NCI-H1092 (cell line): ENCODE measurements around the gene APBA2.

Experiments used
- DNase-seq: peaks from one replicate; lab custom pipeline; 2025; lab: John Stamatoyannopoulos, UW

Gene APBA2

DNA sequence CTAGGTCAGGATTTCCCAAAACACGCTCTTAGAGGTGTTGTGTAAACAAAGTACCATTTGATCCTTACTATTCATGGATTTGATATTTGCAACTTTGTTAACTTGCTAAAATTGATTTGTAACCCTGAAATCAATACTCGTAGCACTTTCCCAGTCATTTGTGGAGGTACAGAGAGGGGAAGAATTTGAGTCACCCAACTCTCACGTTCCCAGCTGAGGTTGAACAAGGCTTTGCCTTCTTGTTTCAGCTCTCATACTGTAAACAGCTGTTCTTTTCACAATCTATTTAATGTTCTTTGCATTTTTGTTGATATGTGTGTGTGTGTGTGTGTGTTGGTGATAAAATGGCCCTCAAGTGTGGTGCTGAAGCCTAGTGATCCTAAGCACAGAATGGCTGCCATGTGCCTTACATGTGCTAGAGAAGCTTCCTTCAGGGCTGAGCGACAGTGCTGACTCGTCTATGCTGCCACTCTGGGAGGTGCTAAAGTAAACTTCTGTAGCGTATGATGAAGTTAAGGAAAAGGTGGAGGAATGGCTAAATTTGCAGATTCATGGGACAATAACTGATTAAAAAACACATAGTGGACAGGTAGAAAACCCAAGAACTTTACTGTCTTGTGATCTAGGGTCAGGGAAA lies 173.2 kb downstream of the APBA2 start:
- DNase-seq: no peak

DNA sequence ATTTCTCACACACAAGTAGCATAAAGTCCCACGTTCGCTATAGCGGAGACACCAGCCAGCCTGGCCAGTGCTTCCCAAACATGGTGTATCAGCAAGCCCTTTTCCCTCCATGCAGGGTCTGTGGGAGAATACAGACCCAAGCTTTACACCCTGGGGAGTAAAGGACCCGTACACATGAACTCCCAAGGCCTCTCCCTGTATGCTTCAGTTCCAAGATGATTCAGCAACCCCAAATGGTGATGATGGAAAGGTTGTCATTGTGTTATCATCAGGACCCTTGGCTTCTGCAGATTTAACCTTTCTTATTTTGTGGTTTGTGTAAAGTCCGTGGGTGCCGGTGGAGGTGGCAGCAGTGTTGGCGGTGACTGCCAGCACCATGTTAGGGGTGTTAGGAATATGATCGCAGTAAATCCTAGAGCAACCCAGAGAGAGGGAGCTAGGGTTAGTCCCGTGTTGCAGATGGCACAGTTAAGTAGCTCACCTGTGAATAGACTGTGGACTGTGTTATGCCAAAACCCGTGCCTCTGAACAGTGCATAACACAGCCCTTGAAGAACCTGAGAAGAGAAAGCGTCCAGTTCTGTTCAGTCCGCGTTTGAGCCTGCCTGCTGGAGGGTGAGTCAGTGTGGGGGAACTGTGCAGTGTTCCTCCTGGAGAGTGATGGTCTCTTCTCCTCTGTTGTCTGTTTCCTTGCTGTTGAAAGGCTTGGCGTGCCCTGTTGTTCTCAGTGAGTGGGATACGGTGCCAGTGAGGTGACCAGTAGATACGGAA lies 174.3 kb downstream of the APBA2 start:
- DNase-seq: no peak

DNA sequence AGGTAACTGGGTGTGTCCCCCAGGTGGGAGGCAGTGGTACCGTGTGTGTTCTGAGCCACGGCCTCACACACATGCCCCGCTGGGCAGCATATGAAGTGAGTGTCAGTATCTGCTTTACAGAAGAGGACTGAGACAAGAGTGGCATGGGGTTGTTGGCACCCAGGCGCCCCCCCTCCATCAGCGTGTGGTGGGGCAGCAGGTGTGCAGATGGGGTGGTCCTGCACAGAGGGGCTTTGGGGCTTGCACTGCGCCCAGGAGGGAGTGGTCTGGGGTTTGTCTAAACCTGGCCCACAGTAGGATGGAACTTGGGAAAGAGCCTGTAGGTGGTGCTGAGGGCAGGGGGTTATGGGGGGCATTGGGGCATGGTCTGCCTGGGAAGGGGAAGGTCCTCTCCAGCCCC lies 176.0 kb downstream of the APBA2 start:
- DNase-seq: no peak

DNA sequence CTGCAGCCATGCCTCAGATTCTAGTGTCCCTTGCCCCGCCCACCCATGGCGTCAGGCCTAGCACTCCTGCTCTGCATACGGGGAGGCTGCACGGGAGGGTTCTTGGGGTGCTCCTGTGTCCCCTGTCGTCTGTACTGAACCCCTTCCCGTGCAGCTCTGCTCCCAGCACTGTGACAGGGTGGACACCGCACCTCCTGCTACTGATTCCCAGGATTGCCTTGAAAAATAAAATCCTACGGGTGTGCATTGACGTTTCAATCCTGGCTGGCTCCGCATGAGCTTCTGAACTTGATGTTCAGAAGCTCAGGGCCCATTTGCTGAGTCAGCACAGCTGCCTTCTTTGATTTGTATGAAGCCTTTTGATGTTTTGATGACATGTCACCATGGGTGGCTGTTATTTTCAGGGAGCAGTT lies 176.4 kb downstream of the APBA2 start:
- no peak for DNase-seq

DNA sequence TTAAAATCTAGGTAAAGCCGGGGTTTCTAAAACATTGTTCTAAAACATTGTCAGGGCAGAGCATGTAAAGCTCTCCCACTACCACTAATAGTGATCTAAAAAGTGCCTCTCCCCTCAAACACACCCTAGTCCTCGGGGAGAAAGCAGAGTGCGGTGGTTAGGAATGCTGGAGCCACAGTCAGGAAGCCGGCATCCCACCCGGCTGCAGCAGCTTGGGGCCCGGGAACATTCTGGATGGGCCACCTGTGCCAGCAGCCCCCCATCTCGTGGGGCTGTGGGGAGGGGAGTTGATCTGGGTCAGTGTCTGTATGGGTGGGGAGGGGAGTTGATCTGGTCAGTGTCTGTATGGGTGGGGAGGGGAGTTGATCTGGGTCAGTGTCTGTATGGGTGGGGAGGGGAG lies 176.9 kb downstream of the APBA2 start:
- DNase-seq: no peak

DNA sequence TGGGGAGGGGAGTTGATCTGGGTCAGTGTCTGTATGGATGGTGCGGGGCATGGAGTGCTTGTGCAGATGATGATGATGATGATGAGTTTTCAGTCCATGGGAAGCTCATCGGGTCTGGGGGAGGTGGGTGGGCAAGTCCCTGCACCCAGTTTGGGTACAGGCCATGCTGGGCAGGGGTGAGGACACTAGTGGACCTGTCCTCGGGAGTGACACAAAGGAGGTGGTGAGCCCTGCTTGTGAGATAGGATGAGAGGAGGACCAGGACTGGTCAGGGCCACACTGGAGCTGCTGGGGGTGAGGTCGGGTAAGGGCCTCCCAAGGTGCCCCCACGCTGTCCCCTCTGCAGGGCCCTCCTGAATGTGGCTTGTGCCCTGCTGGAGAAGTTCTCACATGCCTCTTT lies 177.9 kb downstream of the APBA2 start:
- DNase-seq: no peak

DNA sequence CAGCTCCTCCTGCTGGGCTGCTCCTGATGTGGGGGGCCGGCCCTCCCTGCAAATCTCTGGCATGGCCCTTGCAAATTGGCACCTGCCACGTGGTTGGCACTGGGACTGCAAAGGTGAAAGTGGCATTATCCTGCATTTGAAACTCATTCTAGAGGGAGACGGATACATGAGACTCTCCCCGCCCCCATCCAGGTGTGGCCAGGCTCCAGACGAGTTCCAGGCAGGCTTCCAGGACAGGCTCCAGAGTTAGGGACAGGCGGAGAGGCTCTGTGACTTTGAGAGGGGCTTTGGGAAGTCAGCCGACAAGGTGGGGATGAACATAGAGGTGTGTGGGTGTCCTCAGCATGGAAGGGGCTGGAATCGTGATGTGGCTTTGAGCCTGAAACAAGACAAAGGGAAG lies 178.5 kb downstream of the APBA2 start:
- DNase-seq: no peak

DNA sequence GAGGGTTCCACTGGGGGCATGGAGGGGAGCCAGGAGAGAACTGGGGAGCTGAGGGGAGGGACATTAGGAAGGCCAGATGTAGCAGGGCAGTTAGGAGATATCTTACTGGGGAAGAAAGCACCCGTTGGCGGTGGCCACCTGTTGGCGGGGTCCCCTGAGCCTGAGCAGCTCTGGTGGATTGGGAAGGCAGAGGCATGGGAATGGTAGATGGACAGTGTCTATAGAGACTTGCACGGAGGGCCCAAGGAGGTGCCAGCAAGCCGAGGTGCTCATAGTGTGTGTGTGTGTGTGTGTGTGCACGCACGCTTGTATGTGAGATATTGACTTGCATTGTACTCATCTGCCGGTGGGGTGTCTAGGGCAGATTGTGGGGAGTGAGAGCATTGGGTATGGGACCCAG lies 179.0 kb downstream of the APBA2 start:
- no peak for DNase-seq

DNA sequence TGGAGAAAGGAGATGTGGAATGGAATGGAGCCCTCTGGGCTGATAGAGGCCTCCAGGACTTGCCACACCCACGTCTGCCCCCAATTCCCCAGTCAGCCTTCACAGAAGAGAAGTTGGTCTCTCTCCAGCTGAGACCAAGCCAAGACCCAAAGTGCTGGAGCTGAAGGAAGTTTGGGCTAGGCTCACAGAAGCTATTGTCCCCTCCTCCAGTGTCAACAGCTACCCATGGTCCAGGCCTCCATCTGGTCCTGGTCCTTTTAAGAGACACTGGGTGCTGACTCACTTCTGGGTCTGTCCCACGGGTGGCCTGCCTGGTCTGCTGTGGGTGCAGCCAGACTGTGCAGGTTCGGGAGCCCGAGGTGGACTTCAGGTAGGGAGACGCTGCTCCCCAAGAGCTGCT lies 179.8 kb downstream of the APBA2 start:
- no peak for DNase-seq

DNA sequence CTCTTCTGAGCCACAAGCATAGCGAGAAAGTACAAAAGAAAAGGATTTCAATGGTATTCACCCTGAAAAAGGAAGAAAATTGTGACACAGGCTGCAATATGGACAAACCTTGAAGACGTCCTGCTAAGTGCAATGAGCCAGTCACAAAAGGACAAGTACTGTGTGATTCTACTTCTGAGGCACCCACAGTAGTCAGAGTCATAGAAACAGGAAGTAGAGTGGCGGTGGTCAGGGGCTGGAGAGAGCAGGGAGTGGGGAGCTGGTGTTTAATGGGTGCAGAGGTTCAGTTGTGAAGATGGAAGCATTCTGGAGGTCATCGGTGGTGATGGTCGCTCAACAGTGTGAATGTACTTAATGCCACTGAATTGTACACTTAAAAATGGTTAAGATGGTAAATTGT lies 180.5 kb downstream of the APBA2 start:
- no peak for DNase-seq

DNA sequence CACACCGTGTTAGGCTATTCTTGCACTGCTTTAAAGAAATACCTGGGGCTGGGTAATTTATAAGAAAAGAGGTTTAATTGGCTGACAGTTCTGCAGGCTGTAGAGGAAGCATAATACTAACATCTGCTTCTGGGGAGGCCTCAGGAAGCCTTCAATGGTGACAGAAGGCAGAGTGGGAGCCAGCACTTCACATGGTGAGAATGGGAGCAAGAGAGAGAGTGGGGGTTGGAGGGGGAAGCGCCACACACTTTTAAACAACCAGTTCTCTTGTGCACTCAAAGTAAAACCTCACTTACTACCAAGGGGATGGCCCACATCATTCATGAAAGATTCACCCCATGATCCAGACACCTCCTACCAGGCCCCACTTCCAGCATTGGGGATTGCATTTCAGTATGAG lies 181.1 kb downstream of the APBA2 start:
- DNase-seq: no peak

DNA sequence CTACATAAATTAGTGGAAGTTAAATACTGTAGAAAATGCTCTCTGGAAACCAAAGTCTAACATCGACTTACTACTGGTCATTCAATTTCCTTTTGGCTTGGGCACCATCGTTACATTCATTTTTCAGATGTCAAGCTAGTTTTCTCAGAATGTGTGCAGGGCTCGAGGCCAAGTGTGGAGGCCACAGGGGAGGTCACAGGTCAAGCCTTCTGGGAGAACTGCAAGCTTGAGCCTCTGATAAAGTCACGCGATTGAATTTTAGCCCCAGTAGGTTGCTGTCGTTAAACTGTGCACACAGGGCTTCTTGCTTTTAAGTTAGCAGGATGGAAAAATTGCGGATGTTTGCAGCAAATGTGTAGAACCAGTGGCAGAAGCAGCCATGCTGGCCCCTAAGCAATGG lies 182.2 kb downstream of the APBA2 start:
- DNase-seq: no peak

DNA sequence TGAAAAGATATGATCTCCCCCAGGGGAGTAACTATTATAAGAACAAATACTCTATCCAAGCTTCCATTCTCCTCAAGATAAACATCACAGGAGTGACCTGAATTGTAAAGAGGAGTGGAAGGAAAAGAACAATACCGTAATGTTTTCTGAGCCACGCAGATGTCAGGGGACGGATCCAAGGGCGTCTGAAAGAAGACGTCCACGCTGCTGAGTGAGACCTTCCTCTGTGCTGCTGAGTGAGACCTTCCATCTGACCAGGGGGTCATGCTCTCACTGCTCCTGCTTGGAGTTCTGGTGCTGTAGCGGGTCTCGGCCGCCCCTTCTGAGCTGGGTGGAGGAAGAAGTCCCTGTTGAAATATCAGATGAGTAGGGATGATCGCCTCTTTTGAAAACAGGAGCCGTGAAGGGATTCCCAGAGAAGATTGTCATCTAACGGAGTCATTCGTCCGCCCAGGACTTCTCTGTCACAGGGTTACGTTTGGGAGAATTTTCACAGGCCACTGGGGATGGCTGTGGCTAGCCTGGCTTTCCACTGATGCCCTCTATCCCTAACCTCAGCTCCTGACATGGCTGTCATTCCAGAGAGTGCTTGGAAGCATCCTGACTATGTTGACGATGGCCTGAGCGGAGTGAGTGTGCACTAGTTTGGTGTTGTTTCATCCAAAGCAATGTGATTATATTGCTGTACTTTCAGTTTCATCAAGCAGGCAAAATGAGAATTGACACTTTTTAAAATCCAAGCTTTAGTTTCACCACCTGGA lies 184.9 kb downstream of the APBA2 start:
- DNase-seq: no peak

DNA sequence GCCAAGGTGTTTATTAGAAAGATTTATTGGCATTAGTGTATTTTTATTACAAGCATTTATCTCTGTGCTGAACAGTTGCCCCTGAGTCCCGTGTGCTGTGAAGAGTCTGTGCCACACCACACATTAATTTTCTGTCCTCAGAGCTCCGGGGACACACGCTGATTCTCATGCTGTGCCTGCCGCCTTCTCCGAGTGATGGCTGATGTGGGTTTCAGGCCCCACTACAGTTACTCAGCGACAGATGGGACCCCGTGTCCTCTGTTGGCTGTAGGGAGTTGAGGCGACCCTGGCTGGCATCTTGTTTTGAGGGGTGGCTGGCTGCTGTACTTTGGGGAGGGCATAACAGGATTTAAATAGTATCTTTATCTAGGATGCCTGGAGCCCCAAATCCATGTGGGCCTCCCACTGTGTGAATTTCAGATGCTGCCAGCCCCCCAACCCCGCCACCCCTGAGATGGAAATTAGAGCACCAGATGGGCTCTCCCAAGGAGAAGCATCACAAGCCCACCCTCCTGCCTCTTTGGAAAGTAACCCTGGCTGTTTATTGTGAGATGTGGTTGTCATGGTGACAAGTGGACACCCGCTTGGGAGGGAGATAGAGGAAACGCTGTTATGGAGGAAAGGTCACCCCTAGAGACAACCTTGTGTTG lies 185.6 kb downstream of the APBA2 start:
- no peak for DNase-seq

DNA sequence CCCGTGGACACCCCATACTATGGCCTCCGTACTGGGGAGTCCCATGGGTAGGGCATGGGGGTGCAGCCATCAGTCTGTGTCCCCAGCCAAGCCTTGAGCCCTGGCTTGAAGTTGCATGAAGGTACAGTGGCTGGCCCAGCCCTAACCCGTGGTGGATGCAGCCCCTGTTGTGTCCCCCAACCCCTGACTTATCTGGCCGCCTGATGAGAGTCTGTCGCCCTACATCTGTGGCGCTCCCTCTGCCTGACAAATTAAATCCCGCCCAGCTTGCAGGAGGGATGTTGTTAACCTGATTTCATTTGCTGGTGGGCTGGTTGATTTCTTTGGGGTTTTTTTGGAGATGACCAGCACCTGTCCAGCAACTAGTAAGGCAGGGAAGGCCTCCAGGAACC lies 186.1 kb downstream of the APBA2 start:
- DNase-seq: no peak

DNA sequence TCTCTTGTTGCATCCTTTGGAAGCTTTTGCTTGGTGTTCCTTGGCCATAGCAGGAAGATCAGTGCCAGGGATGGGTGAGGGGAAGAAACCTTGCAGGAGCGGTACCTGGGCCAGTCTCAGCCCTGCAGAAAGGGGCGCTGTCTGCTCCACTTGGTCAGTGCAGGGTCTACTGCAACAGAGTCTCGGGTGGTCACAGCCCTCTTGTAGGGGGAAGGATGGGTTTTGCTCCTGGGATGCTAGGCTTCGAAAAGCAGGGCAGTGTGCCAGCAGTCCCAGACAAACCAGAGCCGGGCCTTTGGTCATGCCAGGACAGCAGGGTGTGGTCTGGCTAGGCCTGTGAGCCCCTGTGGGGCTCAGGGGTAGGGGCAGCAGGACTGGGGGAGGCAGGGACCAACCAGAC lies 186.7 kb downstream of the APBA2 start:
- DNase-seq: no peak

DNA sequence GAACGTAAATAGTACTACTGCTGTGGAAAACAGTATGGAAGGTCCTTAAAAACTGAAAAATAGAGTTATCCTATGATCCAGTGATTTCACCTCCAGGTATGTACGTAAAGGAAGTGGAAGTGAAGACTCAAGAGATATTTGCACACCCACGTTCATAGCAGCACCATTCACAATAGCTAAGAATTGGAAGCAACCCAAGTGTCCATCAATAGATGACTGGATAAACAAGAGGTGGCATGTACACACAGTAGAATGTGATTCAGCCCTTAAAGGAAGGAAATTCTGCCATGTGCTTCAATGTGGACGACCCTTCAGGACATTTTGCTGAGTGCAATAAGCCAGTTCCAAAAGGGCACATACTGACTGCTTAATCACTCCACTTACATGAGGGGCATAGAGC lies 188.3 kb downstream of the APBA2 start:
- no peak for DNase-seq

DNA sequence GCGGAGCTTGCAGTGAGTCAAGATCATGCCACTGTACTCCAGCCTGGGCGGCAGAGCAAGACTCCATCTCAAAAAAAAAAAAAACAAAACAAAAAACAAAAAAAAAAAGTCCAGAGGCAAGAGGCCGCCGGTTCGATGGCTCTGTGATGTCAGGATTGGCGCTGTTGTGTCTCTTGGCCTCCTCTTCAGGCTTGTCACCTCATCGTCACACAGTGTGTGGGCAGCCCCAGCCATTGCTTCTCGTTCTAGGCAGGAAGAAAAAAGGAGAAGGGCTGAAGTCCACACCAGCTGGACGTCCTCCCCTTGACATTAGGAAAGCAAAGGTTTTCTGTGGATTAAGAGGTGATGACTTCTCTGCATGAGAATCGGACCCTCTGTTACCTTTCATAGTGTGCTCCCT lies 192.8 kb downstream of the APBA2 start:
- no peak for DNase-seq

DNA sequence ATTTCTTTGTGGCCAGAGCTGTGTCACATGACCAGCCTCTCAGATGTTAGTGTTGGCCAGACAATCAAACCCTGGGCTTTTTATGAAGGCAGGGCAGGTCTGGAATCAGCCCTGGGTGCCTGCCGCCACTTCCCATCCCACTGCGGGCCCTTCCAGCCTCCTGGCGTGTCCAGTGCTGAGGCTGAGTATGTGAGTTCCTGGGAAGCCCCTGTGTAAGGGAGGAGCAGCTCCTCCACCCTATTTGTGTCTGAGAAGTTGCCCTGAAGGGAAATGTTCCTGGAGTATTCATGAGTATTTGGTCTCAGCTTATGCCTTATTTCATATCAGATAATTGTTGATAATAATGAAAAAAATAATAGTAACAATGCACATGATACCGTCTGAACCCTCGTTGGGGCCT lies 193.7 kb downstream of the APBA2 start:
- DNase-seq: no peak

DNA sequence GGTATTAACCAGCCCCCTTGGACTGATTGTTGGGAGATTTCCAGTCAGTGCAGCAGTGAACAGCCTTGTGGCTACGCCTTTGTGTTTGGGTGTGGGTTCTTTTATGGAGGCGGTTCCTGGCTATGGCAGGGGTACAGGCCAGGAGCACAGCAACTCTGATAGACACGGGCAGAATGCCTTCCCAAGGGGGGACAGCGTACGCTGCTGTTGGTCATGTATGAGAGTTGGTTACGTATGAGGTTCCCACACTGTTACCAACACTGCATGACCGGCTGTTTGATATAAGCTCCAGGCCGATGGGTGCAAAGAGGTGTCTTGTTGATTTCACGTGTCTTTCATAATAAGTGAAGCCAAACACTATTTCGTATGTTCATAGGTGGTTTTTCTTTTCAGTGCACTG lies 196.0 kb downstream of the APBA2 start:
- no peak for DNase-seq

DNA sequence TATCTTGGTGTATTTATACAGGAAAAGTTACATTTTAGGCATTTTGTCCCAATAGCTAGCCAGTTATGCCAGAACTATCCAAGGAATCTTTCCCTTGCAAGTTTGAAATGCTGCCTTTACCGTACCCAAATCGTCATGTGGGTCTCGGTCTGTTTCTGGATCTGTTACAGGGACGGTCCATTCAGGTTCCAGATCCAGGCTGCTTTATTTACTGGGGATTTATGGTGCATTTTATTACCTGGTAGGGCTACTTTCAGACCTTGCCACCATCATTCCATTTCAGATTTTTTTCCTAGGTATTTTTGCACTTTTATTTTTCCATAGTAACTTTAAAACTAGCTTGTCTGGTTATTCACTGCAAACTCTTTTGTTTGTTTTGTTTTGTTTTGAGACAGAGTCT lies 197.4 kb downstream of the APBA2 start:
- no peak for DNase-seq

DNA sequence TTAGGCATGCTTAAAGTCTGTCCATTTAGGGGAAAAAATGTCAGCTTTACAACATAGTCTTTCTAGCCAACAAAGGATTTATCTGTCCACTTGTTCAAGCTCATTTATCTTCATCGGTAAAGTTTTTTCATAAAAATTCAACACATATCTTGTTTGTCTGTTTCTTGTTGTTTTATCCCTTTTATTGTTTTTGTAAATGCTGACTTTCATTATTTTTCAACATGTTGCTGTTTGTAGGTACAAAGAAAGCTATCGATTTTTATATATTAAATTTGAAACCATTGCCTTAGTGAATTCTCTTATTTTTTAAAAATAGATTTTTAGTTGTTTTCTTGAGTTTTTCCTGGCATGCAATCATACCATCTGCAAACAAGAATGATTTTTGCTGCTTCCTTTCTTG lies 198.1 kb downstream of the APBA2 start:
- DNase-seq: no peak

DNA sequence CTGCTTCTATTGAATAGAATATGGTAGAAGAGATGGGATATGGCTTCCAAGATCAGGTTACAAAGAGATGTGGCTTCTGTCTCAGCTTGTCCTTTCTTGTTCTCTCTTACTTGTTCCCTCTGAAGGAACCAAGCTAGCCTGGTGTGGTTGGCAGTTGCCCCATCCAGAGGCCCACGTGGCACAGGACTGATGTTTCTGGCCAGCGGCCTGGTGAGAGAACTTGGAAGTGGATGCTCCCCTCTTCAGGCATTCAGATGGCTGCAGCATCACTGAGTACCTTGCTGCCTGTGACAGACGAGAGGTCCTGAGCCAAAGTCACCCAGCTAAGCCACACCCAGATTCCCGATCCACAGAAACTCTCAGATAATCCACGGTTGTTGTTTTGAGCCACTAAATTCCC lies 200.2 kb downstream of the APBA2 start:
- no peak for DNase-seq
